ENCODE results near the gene CAPN5.

DNA sequence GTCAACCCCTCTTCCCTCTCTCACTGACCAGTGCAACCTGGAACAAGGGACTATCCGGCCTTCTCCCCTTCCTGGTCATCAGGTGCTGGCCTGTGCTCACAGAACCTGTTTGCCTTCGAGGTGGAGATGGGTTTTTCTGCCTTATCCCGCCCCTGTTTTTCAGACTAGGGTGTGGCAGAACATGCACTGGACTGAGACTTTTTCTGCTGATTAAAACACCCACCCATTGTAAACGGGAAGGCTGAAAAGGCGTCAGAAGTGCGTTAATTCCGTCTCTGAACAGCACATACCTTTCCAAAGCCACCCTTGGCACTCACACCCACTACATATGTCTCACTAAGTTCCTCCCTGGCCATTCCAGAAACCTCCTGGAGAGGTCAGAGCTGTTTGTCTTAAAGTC lies 36.9 kb upstream of the CAPN5 start:
- TF ChIP-seq BCL11A (IDR thresholded peaks at IDR 0.05; ENCODE audit: low read depth in 2 of 2, low read length in 2 of 2), result no peak
- TF ChIP-seq RAD21 (IDR thresholded peaks at IDR 0.05 in 1 of 2, conservative IDR thresholded peaks at IDR 0.05 in 1 of 2; ENCODE audit: low read depth in 2 of 2, low read length in 2 of 2), result no peak
- TF ChIP-seq EGR1 (IDR thresholded peaks at IDR 0.05; ENCODE audit: borderline replicate concordance, low read depth, low read length), result no peak
- TF ChIP-seq, protein P1, sequence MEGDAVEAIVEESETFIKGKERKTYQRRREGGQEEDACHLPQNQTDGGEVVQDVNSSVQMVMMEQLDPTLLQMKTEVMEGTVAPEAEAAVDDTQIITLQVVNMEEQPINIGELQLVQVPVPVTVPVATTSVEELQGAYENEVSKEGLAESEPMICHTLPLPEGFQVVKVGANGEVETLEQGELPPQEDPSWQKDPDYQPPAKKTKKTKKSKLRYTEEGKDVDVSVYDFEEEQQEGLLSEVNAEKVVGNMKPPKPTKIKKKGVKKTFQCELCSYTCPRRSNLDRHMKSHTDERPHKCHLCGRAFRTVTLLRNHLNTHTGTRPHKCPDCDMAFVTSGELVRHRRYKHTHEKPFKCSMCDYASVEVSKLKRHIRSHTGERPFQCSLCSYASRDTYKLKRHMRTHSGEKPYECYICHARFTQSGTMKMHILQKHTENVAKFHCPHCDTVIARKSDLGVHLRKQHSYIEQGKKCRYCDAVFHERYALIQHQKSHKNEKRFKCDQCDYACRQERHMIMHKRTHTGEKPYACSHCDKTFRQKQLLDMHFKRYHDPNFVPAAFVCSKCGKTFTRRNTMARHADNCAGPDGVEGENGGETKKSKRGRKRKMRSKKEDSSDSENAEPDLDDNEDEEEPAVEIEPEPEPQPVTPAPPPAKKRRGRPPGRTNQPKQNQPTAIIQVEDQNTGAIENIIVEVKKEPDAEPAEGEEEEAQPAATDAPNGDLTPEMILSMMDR (IDR thresholded peaks at IDR 0.05; ENCODE audit: control extremely low read depth in 1 of 3, insufficient read depth in 1 of 3, low read depth in 1 of 3, low read length in 3 of 3), result no peak
- no peak for TF ChIP-seq TCF12 (IDR thresholded peaks at IDR 0.05; ENCODE audit: low read depth, low read length)
- TF ChIP-seq MAFK (IDR thresholded peaks at IDR 0.05; ENCODE audit: low read depth, low read length), result no peak
- TF ChIP-seq YY1 (IDR thresholded peaks at IDR 0.05; ENCODE audit: low read depth, low read length), result no peak
